ENCODE measurements around the gene GNG12. TPM values are rescaled to one million over a fixed set of nuclear protein-coding genes. Genes with fewer than 3 reads are reported as not detected.
A peak's percentile ranks its signal among the peaks of the same experiment; 100 is the strongest.

GNG12 gene
- total and polyA plus RNA-seq, 8 donors: 51.2 to 71.9 (median 57.1) TPM

- intact Hi-C loops (cut with DNase I): no loop called here
- no peak overlapping the region for H3K27ac ChIP-seq
- no peak overlapping the region for H3K4me3 ChIP-seq
- no peaks in the 10 kb centered on the region for H3K9me3 ChIP-seq
- DNase-seq (no peak), ATAC-seq (no peak)
- no peak for TF ChIP-seq CTCF (IDR thresholded peaks at IDR 0.05)
- H3K4me1 ChIP-seq: peaks cover 0 to 7% of the 10 kb centered on the region in 2 donors
- H3K36me3 ChIP-seq: no peaks in the 10 kb centered on the region
- peaks cover 0 to 8% of the 10 kb centered on the region in 2 donors for H3K27me3 ChIP-seq
Observed at GRCh38 chr1:67767103-67767782, 66.0 kb downstream of the GNG12 start.

GRCh38 chr1:67766141-67766978, 66.9 kb downstream of the GNG12 start:
- Histone ChIP-seq H3K9me3 (no peaks in the 10 kb centered on the region), H3K4me1 (peaks cover 0 to 7% of the 10 kb centered on the region in 2 donors), H3K36me3 (no peaks in the 10 kb centered on the region), H3K27me3 (peaks cover 0 to 8% of the 10 kb centered on the region in 2 donors), H3K4me3 (no peak overlapping the region), H3K27ac (peak overlapping the region in 1 of 2 donors; percentile 28)
- intact Hi-C loops (cut with DNase I): no loop called here
- TF ChIP-seq CTCF (IDR thresholded peaks at IDR 0.05): peak; percentile 36 to 55
- peak; percentile 74 for ATAC-seq
- peak in 3 of 4 donors; percentile 41 to 71 (median 58) for DNase-seq

- peaks cover 0 to 8% of the 10 kb centered on the region in 2 donors for H3K27me3 ChIP-seq
- no peak for TF ChIP-seq CTCF (IDR thresholded peaks at IDR 0.05)
- H3K4me3 ChIP-seq: no peak overlapping the region
- no peak overlapping the region for H3K27ac ChIP-seq
- H3K4me1 ChIP-seq: peaks cover 7 to 13% of the 10 kb centered on the region in 2 donors
- intact Hi-C loops (cut with DNase I): no loop called here
- H3K36me3 ChIP-seq: no peaks in the 10 kb centered on the region
- DNase-seq (no peak), ATAC-seq (no peak)
- H3K9me3 ChIP-seq: no peaks in the 10 kb centered on the region
Observed at GRCh38 chr1:67764633-67765032, 68.6 kb downstream of the GNG12 start.

- TF ChIP-seq CTCF (IDR thresholded peaks at IDR 0.05): no peak
- H3K9me3 ChIP-seq: no peaks in the 10 kb centered on the region
- H3K4me3 ChIP-seq: no peak overlapping the region
- intact Hi-C loops (cut with DNase I): no loop called here
- H3K27ac ChIP-seq: no peak overlapping the region
- peaks cover 0 to 8% of the 10 kb centered on the region in 2 donors for H3K27me3 ChIP-seq
- H3K36me3 ChIP-seq: no peaks in the 10 kb centered on the region
- H3K4me1 ChIP-seq: peaks cover 9 to 17% of the 10 kb centered on the region in 2 donors
- no peak for DNase-seq
- ATAC-seq: no peak
Observed at GRCh38 chr1:67761730-67762129, 71.5 kb downstream of the GNG12 start.

- Histone ChIP-seq H3K9me3 (no peaks in the 10 kb centered on the region), H3K27ac (no peak overlapping the region), H3K27me3 (peaks cover 0 to 8% of the 10 kb centered on the region in 2 donors), H3K4me3 (no peak overlapping the region), H3K36me3 (no peaks in the 10 kb centered on the region), H3K4me1 (peaks cover 9 to 11% of the 10 kb centered on the region in 2 donors)
- DNase-seq (no peak), ATAC-seq (no peak)
- no peak for TF ChIP-seq CTCF (IDR thresholded peaks at IDR 0.05)
- intact Hi-C loops (cut with DNase I): no loop called here
Observed at GRCh38 chr1:67761091-67761490, 72.2 kb downstream of the GNG12 start.

All from left lung (tissue), 10 donors.